Heart right ventricle (tissue), 16 donors: ENCODE data around the gene FREM1. TPM values are rescaled to one million over a fixed set of nuclear protein-coding genes. Genes with fewer than 3 reads are reported as not detected.

Source experiments
- ATAC-seq, 8 donors: fragments of 200-7000 bp; cut with Tn5 transposase; one replicate each; pipeline ENCODE4 v1.9.1; 2020; ENCODE audit warnings: mild to moderate bottlenecking in 8 of 8, moderate library complexity in 8 of 8, moderate number of reproducible peaks in 1 of 8
- DNase-seq, 2 donors: peaks; one replicate each; pipeline ENCODE4 v3.0.0-alpha.2; 2020
- H3K27ac ChIP-seq, 10 donors: fragments of 200-600 bp; sonication (generic) in 2 of 10; one replicate each; pipeline versions ENCODE4 v1.5.0 to v1.8.0; 2020 to 2022; ENCODE audit warnings: mild to moderate bottlenecking in 3 of 10
- H3K27me3 ChIP-seq, 7 donors: fragments of 200-600 bp; one replicate each; pipeline ENCODE4 v1.8.0; 2021 to 2022; ENCODE audit warnings: mild to moderate bottlenecking in 2 of 7
- H3K36me3 ChIP-seq, 9 donors: fragments of 200-600 bp; sonication (generic) in 1 of 9; one replicate each; pipeline versions ENCODE4 v1.5.0 to v1.8.0; 2020 to 2022; ENCODE audit warnings: mild to moderate bottlenecking in 2 of 9
- H3K4me1 ChIP-seq, 9 donors: fragments of 200-600 bp; sonication (generic) in 1 of 9; one replicate each; pipeline versions ENCODE4 v1.5.0 to v1.8.0; 2020 to 2022; ENCODE audit warnings: mild to moderate bottlenecking in 4 of 9
- H3K4me3 ChIP-seq, 10 donors: fragments of 200-600 bp; sonication (generic) in 2 of 10; one replicate each; pipeline versions ENCODE4 v1.5.0 to v1.8.0; 2020 to 2022; ENCODE audit warnings: mild to moderate bottlenecking in 7 of 10, moderate library complexity in 2 of 10
- H3K9me3 ChIP-seq, 11 donors: fragments of 200-600 bp in 10 of 11; sonication (generic) in 2 of 11; one replicate each; pipeline versions ENCODE4 v1.5.0 to v1.8.0; 2013 to 2022; ENCODE audit warnings: mild to moderate bottlenecking in 2 of 11, control low read depth in 1 of 11, moderate library complexity in 1 of 11
- CTCF ChIP-seq, 9 donors: fragments of 200-600 bp; sonication (generic) in 2 of 9; IDR thresholded peaks; one replicate each; pipeline versions ENCODE4 v1.5.0 to v1.8.0; 2021 to 2022; ENCODE audit warnings: antibody characterized with exemption in 9 of 9, mild to moderate bottlenecking in 5 of 9, moderate library complexity in 1 of 9
- WGBS, 2 donors: extraction: QIAGEN DNeasy Blood & Tissue Kit; methylation state at CpG; one replicate each; pipeline ENCODE4 v1.1.7; 2013; ENCODE audit warnings: inconsistent platforms in 1 of 2; 5-methylcytosine and 5-hydroxymethylcytosine counted together
- intact Hi-C, 10 donors: fragments of 100-400 bp; cut with DNase I; formaldehyde crosslinking; loops; one replicate each; pipeline versions ENCODE4 v1.11.1 to v1.14.2; 2022
- polyA plus RNA-seq, 2 donors: library from polyadenylated mRNA; stranded (reverse); fragments of 200-250 nt; gene quantifications; one replicate each; pipeline ENCODE4 v1.2.3, GENCODE V29; 2013
- total RNA-seq, 10 donors: library from RNA; stranded (reverse); fragmentation: NEBNext Ultra II Directional in 3 of 10; extraction: Animal tissue kit (Norgen Biotek cat#: 25700) in 3 of 10; gene quantifications; one replicate each; pipeline versions ENCODE4 v1.2.1 to v1.2.4, GENCODE V29; 2021 to 2023
- donor health status: Arrhythmogenic right ventricular cardiomyopathy.
- donor health status: ischemic (EF 13 %, LVEDD 7.1; RV severe dilation, severe dysfunction).
- donor health status: healthy with polysubstance abuse.
- donor health status: DM: no; HTN: yes; CAD: no.
- donor health status: DM: no; HTN: no; CAD: no.
- donor health status: ischemic (EF 25% LVEDD 6.9; RV normal size, moderate dysfunction).
- donor health status: ischemic (EF 25% LVEDD 5.7; RV mildly dilated, moderate dysfunction).
- donor health status: healthy.
- donor health status: DM: yes; HTN: yes; CAD: no.
- donor health status: Ischemic cardiomyopathy.
- donor health status: ischemic (EF 35%, LVEDD 5.7; RV mildly dilated, moderate dysfunction).
- donor health status: nonischemic (EF 11% LVEDD 7.7; RV severe dilation, severe dysfunction).
- donor health status: DM: yes; HTN: yes; CAD: no.
- donor health status: PGD.
- donor health status: ischemic (EF 29% LVEDD 5.4; RV normal size, mild dysfunction).
- donor health status: nonischemic (EF 23%, LVEDD 6.1; RV moderate dilation, normal function).

Gene FREM1
- total and polyA plus RNA-seq, 12 donors, result 0.59 to 5.9 (median 3.1) TPM

- no peaks in the 10 kb centered on the region for H3K36me3 ChIP-seq
- peak overlapping the region in 3 of 10 donors; percentile 4 to 25 (median 18) for H3K4me3 ChIP-seq
- TF ChIP-seq CTCF (IDR thresholded peaks at IDR 0.05), result no peak
- DNase-seq (no peak), ATAC-seq (peak; percentile 47 to 79 (median 72))
- 35 to 37% methylated on average over 2 of the region's 2 CpGs for WGBS, 2 donors
- H3K27ac ChIP-seq, result peak overlapping the region in 5 of 10 donors; percentile 28 to 61 (median 34)
- H3K9me3 ChIP-seq, result peaks cover 0 to 25% (median 0%) of the 10 kb centered on the region in 11 donors
- intact Hi-C loops, result no loop called here
- no peaks in the 10 kb centered on the region for H3K27me3 ChIP-seq
- peaks cover 0 to 14% (median 1%) of the 10 kb centered on the region in 9 donors for H3K4me1 ChIP-seq
These were observed 46.0 kb upstream of the FREM1 start for GRCh38 chr9:14956208-14956607.

GRCh38 chr9:14945351-14945750, 35.1 kb upstream of the FREM1 start:
- no peak for DNase-seq
- no peak for TF ChIP-seq CTCF (IDR thresholded peaks at IDR 0.05)
- WGBS, 2 donors, result 86 to 88% methylated on average over 4 of the region's 4 CpGs

GRCh38 chr9:14941501-14942405, 31.5 kb upstream of the FREM1 start:
- H3K36me3 ChIP-seq, result no peaks in the 10 kb centered on the region
- peak overlapping the region in 1 of 10 donors; percentile 3 for H3K4me3 ChIP-seq
- no peak for TF ChIP-seq CTCF (IDR thresholded peaks at IDR 0.05)
- ATAC-seq (peak in 7 of 8 donors; percentile 62 to 84 (median 76)), DNase-seq (no peak)
- WGBS, 2 donors, result 61 to 62% methylated on average over 7 of the region's 7 CpGs
- intact Hi-C loops, result no loop called here
- H3K4me1 ChIP-seq, result peaks cover 0 to 5% (median 0%) of the 10 kb centered on the region in 9 donors
- peak overlapping the region in 7 of 10 donors; percentile 33 to 66 (median 54) for H3K27ac ChIP-seq
- H3K27me3 ChIP-seq, result no peaks in the 10 kb centered on the region
- peaks cover 0 to 2% (median 0%) of the 10 kb centered on the region in 11 donors for H3K9me3 ChIP-seq

More at GRCh38 chr9:14945351-14945750, 35.1 kb upstream of the FREM1 start:
- Histone ChIP-seq H3K27ac (no peak overlapping the region), H3K4me3 (no peak overlapping the region), H3K4me1 (no peaks in the 10 kb centered on the region), H3K36me3 (no peaks in the 10 kb centered on the region), H3K9me3 (peaks cover 0 to 2% (median 0%) of the 10 kb centered on the region in 11 donors), H3K27me3 (no peaks in the 10 kb centered on the region)
- no peak for ATAC-seq
- intact Hi-C loops, result no loop called here

- ATAC-seq (no peak), DNase-seq (no peak)
- Histone ChIP-seq H3K27me3 (no peaks in the 10 kb centered on the region), H3K27ac (peak overlapping the region in 1 of 10 donors; percentile 32), H3K36me3 (no peaks in the 10 kb centered on the region), H3K4me1 (peaks cover 0 to 5% (median 0%) of the 10 kb centered on the region in 9 donors), H3K9me3 (no peaks in the 10 kb centered on the region), H3K4me3 (no peak overlapping the region)
- 83 to 87% methylated on average over 4 of the region's 4 CpGs for WGBS, 2 donors
- intact Hi-C loops, result no loop called here
- no peak for TF ChIP-seq CTCF (IDR thresholded peaks at IDR 0.05)
These were observed 29.1 kb upstream of the FREM1 start for GRCh38 chr9:14939378-14939777.
